ENCODE measurements around the gene GCN1. TPM values are rescaled to one million over a fixed set of nuclear protein-coding genes. Genes with fewer than 3 reads are reported as not detected.
A peak's percentile ranks its signal among the peaks of the same experiment; 100 is the strongest.
"Not testable (repeated sequence)": the region's sequence is repeated elsewhere in the genome, so short reads cannot be mapped to it uniquely, and the experiment has no call there.

Gene GCN1
- total and polyA plus RNA-seq, 10 donors: 10.4 to 131 (median 95.5) TPM

GRCh38 chr12:120211243-120211903 is 16.9 kb upstream of the GCN1 start:
- Histone ChIP-seq H3K4me1 (peaks cover 0 to 16% (median 8%) of the 10 kb centered on the region in 6 donors), H3K27ac (no peak overlapping the region), H3K9me3 (no peaks in the 10 kb centered on the region), H3K27me3 (replicated peaks in 1 of 7) (no peaks in the 10 kb centered on the region), H3K36me3 (peaks cover 0 to 89% (median 71%) of the 10 kb centered on the region in 6 donors), H3K4me3 (no peak overlapping the region)
- no peak for TF ChIP-seq POLR2A (IDR thresholded peaks at IDR 0.05)
- TF ChIP-seq POLR2AphosphoS5 (IDR thresholded peaks at IDR 0.05): no peak
- no peak for TF ChIP-seq CTCF (IDR thresholded peaks at IDR 0.05 in 8 of 11, conservative IDR thresholded peaks at IDR 0.05 in 3 of 11)
- 87 to 91% (median 88%) methylated on average over 12 of the region's 12 CpGs for WGBS, 5 donors
- no peak for DNase-seq
- intact Hi-C loops (cut with DNase I; ENCODE audit: low total_unique reads): loop anchor here (10.0 kb wide), 1 partner anchor 53 kb away; the partner anchor contains the start of gene PXN

- DNase-seq: no peak
- peaks cover 0 to 77% (median 63%) of the 10 kb centered on the region in 6 donors for H3K36me3 ChIP-seq
- H3K27ac ChIP-seq: no peak overlapping the region
- peaks cover 0 to 1% (median 0%) of the 10 kb centered on the region in 6 donors for H3K4me1 ChIP-seq
- no peaks in the 10 kb centered on the region for H3K9me3 ChIP-seq
- peak; percentile 22 to 62 (median 38) for TF ChIP-seq POLR2AphosphoS5 (IDR thresholded peaks at IDR 0.05)
- TF ChIP-seq POLR2A (IDR thresholded peaks at IDR 0.05): no peak
- no peak for TF ChIP-seq CTCF (IDR thresholded peaks at IDR 0.05 in 8 of 11, conservative IDR thresholded peaks at IDR 0.05 in 3 of 11)
- intact Hi-C loops (cut with DNase I; ENCODE audit: low total_unique reads): loop anchor here (10.0 kb wide), 1 partner anchor 55 kb away; the partner anchor contains the start of gene PXN
- H3K27me3 ChIP-seq (replicated peaks in 1 of 7): no peaks in the 10 kb centered on the region
- H3K4me3 ChIP-seq: no peak overlapping the region
- 84 to 97% (median 95%) methylated on average over 13 of the region's 13 CpGs for WGBS, 5 donors
Observed at GRCh38 chr12:120209851-120210250, 15.3 kb upstream of the GCN1 start.

- DNase-seq: no peak
- Histone ChIP-seq H3K9me3 (no peaks in the 10 kb centered on the region), H3K4me3 (no peak overlapping the region), H3K4me1 (peaks cover 0 to 7% (median 3%) of the 10 kb centered on the region in 6 donors), H3K36me3 (peaks cover 0 to 51% (median 37%) of the 10 kb centered on the region in 6 donors), H3K27me3 (replicated peaks in 1 of 7) (no peaks in the 10 kb centered on the region), H3K27ac (no peak overlapping the region)
- WGBS, 5 donors: 96 to 99% (median 96%) methylated on average over 12 to 13 of the region's 13 CpGs
- intact Hi-C loops (cut with DNase I; ENCODE audit: low total_unique reads): no loop called here
- TF ChIP-seq CTCF (IDR thresholded peaks at IDR 0.05 in 8 of 11, conservative IDR thresholded peaks at IDR 0.05 in 3 of 11) (no peak), POLR2AphosphoS5 (IDR thresholded peaks at IDR 0.05) (peak in 1 of 3 donors; percentile 17)
Observed at GRCh38 chr12:120207227-120207626, 12.7 kb upstream of the GCN1 start.

- H3K4me3 ChIP-seq; intact Hi-C loops (cut with DNase I; ENCODE audit: low total_unique reads); H3K27me3 ChIP-seq (replicated peaks in 1 of 7); H3K27ac ChIP-seq; H3K9me3 ChIP-seq; DNase-seq: not testable (repeated sequence)
- H3K4me1 ChIP-seq: peaks cover 0 to 11% (median 7%) of the 10 kb centered on the region in 6 donors
- WGBS, 5 donors: 94 to 98% (median 96%) methylated on average over 5 of the region's 5 CpGs
- peaks cover 0 to 47% (median 33%) of the 10 kb centered on the region in 6 donors for H3K36me3 ChIP-seq
Observed at GRCh38 chr12:120206781-120207180, 12.3 kb upstream of the GCN1 start.

Data from spleen (tissue), 11 donors.